ENCODE results near the gene SMARCC2.
A peak's percentile ranks its signal among the peaks of the same experiment; 100 is the strongest.

DNA sequence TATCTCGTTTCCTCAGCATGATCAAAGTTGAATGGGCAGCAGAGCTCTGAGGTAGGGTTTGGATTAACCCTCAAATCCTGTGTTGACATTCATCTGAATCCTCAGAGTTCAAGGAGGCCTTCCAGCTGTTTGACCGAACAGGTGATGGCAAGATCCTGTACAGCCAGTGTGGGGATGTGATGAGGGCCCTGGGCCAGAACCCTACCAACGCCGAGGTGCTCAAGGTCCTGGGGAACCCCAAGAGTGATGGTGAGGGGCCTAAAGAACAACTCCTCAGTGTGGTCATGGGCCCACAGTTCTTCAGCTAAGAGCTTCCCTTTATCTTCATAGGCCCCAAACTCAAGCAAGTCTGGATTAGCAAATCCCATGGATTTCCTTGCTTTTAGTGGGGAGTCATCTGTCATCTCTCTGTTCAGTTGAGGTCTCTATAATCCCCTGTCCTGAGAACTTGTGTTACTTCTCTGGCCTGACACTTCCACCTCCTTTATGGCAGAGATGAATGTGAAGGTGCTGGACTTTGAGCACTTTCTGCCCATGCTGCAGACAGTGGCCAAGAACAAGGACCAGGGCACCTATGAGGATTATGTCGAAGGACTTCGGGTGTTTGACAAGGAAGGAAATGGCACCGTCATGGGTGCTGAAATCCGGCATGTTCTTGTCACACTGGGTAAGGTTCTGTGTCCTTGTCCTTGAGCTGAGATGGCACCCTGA lies 29.6 kb downstream of the SMARCC2 start:
- TF ChIP-seq POLR2AphosphoS5 (IDR thresholded peaks at IDR 0.05; ENCODE audit: low read depth, low read length) (peak; percentile 7; the same call in 1 of the 2 replicates), TAF1 (IDR thresholded peaks at IDR 0.05; ENCODE audit: borderline replicate concordance, insufficient read depth, low read length) (no peak), REST (IDR thresholded peaks at IDR 0.05; ENCODE audit: insufficient read depth in 1 of 2, low read depth in 2 of 2, low read length in 2 of 2) (no peak), FOXP2 (optimal IDR thresholded peaks at IDR 0.05; ENCODE audit: borderline replicate concordance, extremely low read depth, extremely low read length, insufficient read depth) (no peak)
